SK-N-SH (cell line): ENCODE data around the gene TSHB.

Experiments
- CTCF ChIP-seq: fragments of 200-600 bp; sonication (generic); IDR thresholded peaks from 2 replicates; pipeline ENCODE4 v1.6.1; 2017; ENCODE audit warnings: antibody characterized with exemption, mild to moderate bottlenecking, moderate library complexity
- SMC3 ChIP-seq: IDR thresholded peaks from 2 replicates; pipeline ENCODE4 v1.6.1; 2012; ENCODE audit warnings: low read depth, low read length, improper control_type of control experiment

GRCh38 chr1:115064461-115064860, 34.8 kb downstream of the TSHB start:
- no peak for TF ChIP-seq CTCF
- no peak for TF ChIP-seq SMC3
